CD4-positive, alpha-beta memory T cell (primary cell): ENCODE results near the gene ANXA3. TPM values are rescaled to one million over a fixed set of nuclear protein-coding genes. Genes with fewer than 3 reads are reported as not detected.
A peak's percentile ranks its signal among the peaks of the same experiment; 100 is the strongest.
"Not testable (repeated sequence)": the region's sequence is repeated elsewhere in the genome, so short reads cannot be mapped to it uniquely, and the experiment has no call there.

ENCODE experiments used
- CTCF ChIA-PET: fragments of 350-600 bp; sonication (Branson Sonifier 250); formaldehyde crosslinking; loops from one replicate; lab custom pipeline; 2021; ENCODE audit warnings: inconsistent platforms; ENCODE audit not compliant: partially characterized antibody; lab: Charles Lee
- POLR2A ChIA-PET: fragments of 350-600 bp; sonication (Branson Sonifier 250); formaldehyde crosslinking; loops from one replicate; lab custom pipeline; 2021; ENCODE audit not compliant: partially characterized antibody; lab: Charles Lee
- DNase-seq, 5 donors: peaks; one replicate each; pipeline versions ENCODE4 v3.0.0 to v3.0.0-alpha.2; 2020 to 2022; ENCODE audit warnings: mixed read lengths in 1 of 5
- H3K27ac ChIP-seq: one replicate; pipeline ENCODE4 v1.7.0; 2013; ENCODE audit warnings: low read depth, low read length
- H3K27me3 ChIP-seq: 2 replicates; pipeline ENCODE4 v1.7.0; 2013; ENCODE audit warnings: mild to moderate bottlenecking, low read length, moderate library complexity; ENCODE audit not compliant: insufficient read depth
- H3K36me3 ChIP-seq: 2 replicates; pipeline ENCODE4 v1.7.0; 2013; ENCODE audit warnings: mild to moderate bottlenecking, low read length, moderate library complexity; ENCODE audit not compliant: insufficient read depth
- H3K4me1 ChIP-seq: 2 replicates; pipeline ENCODE4 v1.7.0; 2013; ENCODE audit warnings: mild to moderate bottlenecking, low read length, moderate library complexity; ENCODE audit not compliant: insufficient read depth
- H3K4me3 ChIP-seq, 2 donors: one replicate each; pipeline ENCODE4 v1.7.0; 2013; ENCODE audit warnings: low read length in 2 of 2, mild to moderate bottlenecking in 1 of 2
- H3K9me3 ChIP-seq, 2 donors: one replicate each; pipeline ENCODE4 v1.7.0; 2013; ENCODE audit warnings: low read length in 2 of 2, control low read depth in 1 of 2; ENCODE audit not compliant: control insufficient read depth in 1 of 2
- H3K27ac Mint-ChIP-seq, 7 donors: one replicate each; pipeline ENCODE4 v1.8.0; 2020 to 2021; ENCODE audit warnings: mixed read lengths in 7 of 7, mild to moderate bottlenecking in 6 of 7, inconsistent platforms in 3 of 7, moderate library complexity in 3 of 7
- H3K27me3 Mint-ChIP-seq, 2 donors: one replicate each; pipeline ENCODE4 v1.8.0; 2020 to 2021; ENCODE audit warnings: mixed read lengths in 2 of 2
- H3K36me3 Mint-ChIP-seq, 2 donors: one replicate each; pipeline ENCODE4 v1.8.0; 2020 to 2021; ENCODE audit warnings: mixed read lengths in 2 of 2, inconsistent platforms in 1 of 2, mild to moderate bottlenecking in 1 of 2
- H3K4me1 Mint-ChIP-seq, 4 donors: one replicate each; pipeline ENCODE4 v1.8.0; 2020 to 2021; ENCODE audit warnings: mixed read lengths in 4 of 4, mild to moderate bottlenecking in 1 of 4
- H3K4me3 Mint-ChIP-seq, 8 donors: one replicate each; pipeline ENCODE4 v1.8.0; 2020 to 2021; ENCODE audit warnings: mixed read lengths in 8 of 8, mild to moderate bottlenecking in 7 of 8, moderate library complexity in 6 of 8, inconsistent platforms in 3 of 8
- H3K9me3 Mint-ChIP-seq, 8 donors: one replicate each; pipeline ENCODE4 v1.8.0; 2020 to 2021; ENCODE audit warnings: mixed read lengths in 8 of 8, mild to moderate bottlenecking in 5 of 8, inconsistent platforms in 3 of 8, moderate library complexity in 1 of 8
- intact Hi-C: fragments of 100-400 bp; cut with micrococcal nuclease; formaldehyde crosslinking; loops from one replicate; pipeline ENCODE4 v1.15.1; 2023
- polyA plus RNA-seq, 2 donors: library from polyadenylated mRNA; unstranded; fragments of 300-500 nt; fragmentation: Illumina TruSeq; gene quantifications; one replicate each; pipeline ENCODE4 v1.2.3, GENCODE V29; 2021
- total RNA-seq, 2 experiments: library from RNA; stranded (reverse); gene quantifications; one replicate each; pipeline ENCODE4 v1.2.3, GENCODE V29; 2021

ANXA3 gene
- total and polyA plus RNA-seq, 4 experiments from 2014 or later: not detected

- Mint-ChIP-seq H3K4me3 (no peak overlapping the region), H3K36me3 (no peaks in the 10 kb centered on the region), H3K27ac (no peak overlapping the region), H3K4me1 (peaks cover 0 to 1% (median 0%) of the 10 kb centered on the region in 4 donors), H3K9me3 (peaks cover 0 to 2% (median 0%) of the 10 kb centered on the region in 8 donors), H3K27me3 (peaks cover 3 to 7% of the 10 kb centered on the region in 2 donors)
- H3K4me3 ChIP-seq: no peak overlapping the region
- H3K27me3 ChIP-seq: no peaks in the 10 kb centered on the region
- ChIA-PET CTCF (interaction anchor here (1.1 to 1.7 kb wide), 2 partner anchors 8 to 271 kb away, joined by 3 to 8 read pairs; no protein-coding TSS in a partner anchor), POLR2A (no interaction called here)
- H3K27ac ChIP-seq: no peak overlapping the region
- no peaks in the 10 kb centered on the region for H3K4me1 ChIP-seq
- H3K36me3 ChIP-seq: no peaks in the 10 kb centered on the region
- intact Hi-C loops: loop anchor here (5.0 kb wide), 1 partner anchor 270 kb away; no protein-coding TSS in a partner anchor
- DNase-seq: no peak
- H3K9me3 ChIP-seq: no peaks in the 10 kb centered on the region
These were observed 40.7 kb downstream of the ANXA3 start for GRCh38 chr4:78592088-78592783.

GRCh38 chr4:78596111-78596742, 44.7 kb downstream of the ANXA3 start:
- Mint-ChIP-seq H3K4me1 (peaks cover 0 to 1% (median 0%) of the 10 kb centered on the region in 4 donors), H3K9me3 (peaks cover 0 to 2% (median 0%) of the 10 kb centered on the region in 8 donors), H3K27me3 (peaks cover 2 to 11% of the 10 kb centered on the region in 2 donors), H3K4me3 (no peak overlapping the region), H3K27ac (no peak overlapping the region), H3K36me3 (no peaks in the 10 kb centered on the region)
- intact Hi-C loops: no loop called here
- H3K4me3 ChIP-seq: no peak overlapping the region
- H3K27me3 ChIP-seq: no peaks in the 10 kb centered on the region
- POLR2A ChIA-PET: no interaction called here
- no peaks in the 10 kb centered on the region for H3K36me3 ChIP-seq
- no peak for DNase-seq
- CTCF ChIA-PET: interaction anchor here (0.8 to 1.6 kb wide), 2 partner anchors 13 to 357 kb away, joined by 3 to 7 read pairs; no protein-coding TSS in a partner anchor
- H3K9me3 ChIP-seq: no peaks in the 10 kb centered on the region
- no peak overlapping the region for H3K27ac ChIP-seq
- H3K4me1 ChIP-seq: no peaks in the 10 kb centered on the region

GRCh38 chr4:78598431-78598830, 46.9 kb downstream of the ANXA3 start:
- CTCF ChIA-PET, H3K27ac ChIP-seq, H3K36me3 Mint-ChIP-seq, H3K27me3 ChIP-seq, H3K9me3 ChIP-seq, intact Hi-C loops, H3K36me3 ChIP-seq, H3K4me3 Mint-ChIP-seq, H3K4me1 Mint-ChIP-seq, H3K27ac Mint-ChIP-seq, H3K9me3 Mint-ChIP-seq, H3K4me3 ChIP-seq, DNase-seq, POLR2A ChIA-PET, H3K4me1 ChIP-seq: not testable (repeated sequence)
- peaks cover 5 to 13% of the 10 kb centered on the region in 2 donors for H3K27me3 Mint-ChIP-seq

GRCh38 chr4:78599147-78599546, 47.6 kb downstream of the ANXA3 start:
- POLR2A ChIA-PET: no interaction called here
- no peak overlapping the region for H3K4me3 ChIP-seq
- no peaks in the 10 kb centered on the region for H3K4me1 ChIP-seq
- H3K9me3 ChIP-seq: no peaks in the 10 kb centered on the region
- Mint-ChIP-seq H3K9me3 (no peaks in the 10 kb centered on the region), H3K27me3 (peaks cover 8 to 17% of the 10 kb centered on the region in 2 donors), H3K4me1 (no peaks in the 10 kb centered on the region), H3K27ac (no peak overlapping the region), H3K4me3 (no peak overlapping the region), H3K36me3 (no peaks in the 10 kb centered on the region)
- DNase-seq: no peak
- no peaks in the 10 kb centered on the region for H3K27me3 ChIP-seq
- H3K27ac ChIP-seq: no peak overlapping the region
- CTCF ChIA-PET: no interaction called here
- intact Hi-C loops: no loop called here
- H3K36me3 ChIP-seq: no peaks in the 10 kb centered on the region

DNA sequence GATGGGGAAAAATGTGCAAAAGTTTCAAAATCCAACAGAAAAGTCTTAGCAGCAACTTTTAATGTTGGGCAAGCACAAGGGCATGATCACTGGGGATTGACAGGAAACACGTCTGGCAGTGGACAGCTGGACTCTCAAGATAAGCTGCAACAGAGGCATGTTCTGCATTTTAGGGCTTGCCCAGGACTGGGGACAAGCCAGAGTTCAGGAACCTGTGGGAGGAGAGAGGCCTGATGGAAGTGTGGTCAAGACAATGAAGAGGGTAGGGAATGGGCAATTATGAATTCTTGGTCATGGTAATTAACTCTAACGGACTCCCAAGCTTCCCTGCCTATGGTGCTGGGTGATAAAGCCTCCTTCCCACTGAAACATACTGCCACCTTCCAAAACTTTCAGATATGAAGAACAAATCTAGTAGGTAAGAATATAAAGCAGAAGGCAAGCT, 48.4 kb downstream of the ANXA3 start:
- no peak for DNase-seq
- no peak overlapping the region for H3K4me3 Mint-ChIP-seq
- Histone ChIP-seq H3K9me3 (no peaks in the 10 kb centered on the region), H3K27me3 (no peaks in the 10 kb centered on the region), H3K36me3 (no peaks in the 10 kb centered on the region), H3K27ac (no peak overlapping the region), H3K4me1 (no peaks in the 10 kb centered on the region), H3K4me3 (no peak overlapping the region)
- intact Hi-C loops: no loop called here
- ChIA-PET POLR2A (no interaction called here), CTCF (interaction anchor here (1.0 to 1.3 kb wide), 2 partner anchors 8 to 12 kb away, joined by 3 to 6 read pairs; no protein-coding TSS in a partner anchor)
- no peaks in the 10 kb centered on the region for H3K4me1 Mint-ChIP-seq
- peaks cover 8 to 17% of the 10 kb centered on the region in 2 donors for H3K27me3 Mint-ChIP-seq
- no peaks in the 10 kb centered on the region for H3K36me3 Mint-ChIP-seq
- no peaks in the 10 kb centered on the region for H3K9me3 Mint-ChIP-seq
- no peak overlapping the region for H3K27ac Mint-ChIP-seq

- H3K4me1 Mint-ChIP-seq: no peaks in the 10 kb centered on the region
- no peak for DNase-seq
- intact Hi-C loops: no loop called here
- H3K4me3 Mint-ChIP-seq: no peak overlapping the region
- no peaks in the 10 kb centered on the region for H3K36me3 Mint-ChIP-seq
- Histone ChIP-seq H3K27ac (no peak overlapping the region), H3K4me1 (no peaks in the 10 kb centered on the region), H3K4me3 (no peak overlapping the region), H3K27me3 (no peaks in the 10 kb centered on the region), H3K36me3 (no peaks in the 10 kb centered on the region), H3K9me3 (no peaks in the 10 kb centered on the region)
- ChIA-PET CTCF (interaction anchor here (1.3 kb wide), 1 partner anchor 11 kb away, joined by 6 read pairs; no protein-coding TSS in a partner anchor), POLR2A (no interaction called here)
- no peaks in the 10 kb centered on the region for H3K9me3 Mint-ChIP-seq
- peak overlapping the region in 1 of 7 donors; percentile 13 for H3K27ac Mint-ChIP-seq
- peaks cover 8 to 14% of the 10 kb centered on the region in 2 donors for H3K27me3 Mint-ChIP-seq
These were observed 49.4 kb downstream of the ANXA3 start for GRCh38 chr4:78601013-78601412.

DNA sequence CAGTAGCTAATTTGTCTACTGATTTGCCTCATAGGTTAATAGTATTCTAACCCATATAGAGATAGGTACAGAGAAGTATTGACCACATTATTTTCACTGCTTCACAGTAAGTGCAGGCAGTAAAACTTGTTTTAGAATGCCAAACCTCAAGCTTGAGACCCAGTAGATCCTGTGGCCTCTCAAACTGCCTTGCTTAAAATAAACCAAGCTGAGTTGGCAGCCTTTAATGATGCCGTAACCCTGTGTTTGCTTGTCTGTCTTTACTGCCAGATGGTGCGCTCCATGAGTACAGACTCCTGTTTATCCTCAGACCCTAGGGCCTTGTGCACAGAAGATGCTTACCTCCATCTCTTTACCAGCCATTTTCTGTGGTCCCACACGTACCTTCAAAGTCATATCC, 50.8 kb downstream of the ANXA3 start:
- Histone ChIP-seq H3K36me3 (no peaks in the 10 kb centered on the region), H3K4me3 (no peak overlapping the region), H3K4me1 (no peaks in the 10 kb centered on the region), H3K9me3 (no peaks in the 10 kb centered on the region), H3K27ac (no peak overlapping the region), H3K27me3 (no peaks in the 10 kb centered on the region)
- no peak overlapping the region for H3K27ac Mint-ChIP-seq
- no peaks in the 10 kb centered on the region for H3K4me1 Mint-ChIP-seq
- no peak for DNase-seq
- no peaks in the 10 kb centered on the region for H3K9me3 Mint-ChIP-seq
- ChIA-PET POLR2A (no interaction called here), CTCF (interaction anchor here (1.0 kb wide), 1 partner anchor 19 kb away, joined by 3 read pairs; no protein-coding TSS in a partner anchor)
- no peak overlapping the region for H3K4me3 Mint-ChIP-seq
- intact Hi-C loops: no loop called here
- H3K27me3 Mint-ChIP-seq: peaks cover 8 to 14% of the 10 kb centered on the region in 2 donors
- H3K36me3 Mint-ChIP-seq: no peaks in the 10 kb centered on the region
